RWPE1 (cell line): ENCODE results near the gene CLDN34.

ENCODE experiments used
- CTCF ChIA-PET: fragments of 350-600 bp; sonication (Branson Sonifier 250); formaldehyde crosslinking; extraction: SDS; loops from one replicate; lab custom pipeline; 2021; lab: Yijun Ruan, JAX
- POLR2A ChIA-PET: fragments of 400-600 bp; formaldehyde crosslinking; extraction: SDS; loops from one replicate; lab custom pipeline; 2020; ENCODE audit warnings: antibody characterized with exemption; ENCODE audit not compliant: low non-redundant PET; lab: Yijun Ruan, JAX
- DNase-seq: peaks from one replicate; pipeline ENCODE4 v3.0.0; 2012; ENCODE audit warnings: low spot score
- H3K27ac ChIP-seq: fragments of 450-650 bp; 2 replicates; pipeline ENCODE4 v1.5.1; 2017
- TF ChIP-seq, protein P1 (sequence below): fragments of 450-650 bp; conservative IDR thresholded peaks from 2 replicates; pipeline ENCODE4 v1.5.1; 2017; ENCODE audit warnings: low read depth, mild to moderate bottlenecking

CLDN34 gene

DNA sequence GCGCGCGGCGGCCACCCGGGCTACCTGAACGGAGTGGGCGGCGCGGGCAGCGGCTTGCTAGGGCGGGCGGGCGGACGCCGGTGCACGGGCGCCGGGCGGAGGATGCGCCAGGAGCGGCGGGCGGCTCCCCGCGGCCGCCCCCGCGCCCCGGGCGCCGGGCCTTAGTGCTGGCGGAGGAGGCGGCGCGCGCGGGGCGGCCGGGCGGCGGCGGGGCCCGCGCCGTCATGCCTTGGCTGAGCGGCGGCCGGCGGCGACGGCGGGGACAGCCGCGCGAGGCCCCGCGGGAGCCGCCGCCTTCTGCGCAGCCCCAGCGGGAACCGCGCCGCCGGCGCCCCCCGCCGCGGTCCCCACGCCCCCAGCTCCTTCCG, 48.2 kb downstream of the CLDN34 start:
- POLR2A ChIA-PET = no interaction called here
- DNase-seq = no peak
- TF ChIP-seq, protein P1, sequence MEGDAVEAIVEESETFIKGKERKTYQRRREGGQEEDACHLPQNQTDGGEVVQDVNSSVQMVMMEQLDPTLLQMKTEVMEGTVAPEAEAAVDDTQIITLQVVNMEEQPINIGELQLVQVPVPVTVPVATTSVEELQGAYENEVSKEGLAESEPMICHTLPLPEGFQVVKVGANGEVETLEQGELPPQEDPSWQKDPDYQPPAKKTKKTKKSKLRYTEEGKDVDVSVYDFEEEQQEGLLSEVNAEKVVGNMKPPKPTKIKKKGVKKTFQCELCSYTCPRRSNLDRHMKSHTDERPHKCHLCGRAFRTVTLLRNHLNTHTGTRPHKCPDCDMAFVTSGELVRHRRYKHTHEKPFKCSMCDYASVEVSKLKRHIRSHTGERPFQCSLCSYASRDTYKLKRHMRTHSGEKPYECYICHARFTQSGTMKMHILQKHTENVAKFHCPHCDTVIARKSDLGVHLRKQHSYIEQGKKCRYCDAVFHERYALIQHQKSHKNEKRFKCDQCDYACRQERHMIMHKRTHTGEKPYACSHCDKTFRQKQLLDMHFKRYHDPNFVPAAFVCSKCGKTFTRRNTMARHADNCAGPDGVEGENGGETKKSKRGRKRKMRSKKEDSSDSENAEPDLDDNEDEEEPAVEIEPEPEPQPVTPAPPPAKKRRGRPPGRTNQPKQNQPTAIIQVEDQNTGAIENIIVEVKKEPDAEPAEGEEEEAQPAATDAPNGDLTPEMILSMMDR = no peak
- H3K27ac ChIP-seq = peak overlapping the region; percentile 93
- CTCF ChIA-PET = no interaction called here

- TF ChIP-seq, protein P1 = no peak
- DNase-seq = no peak
- CTCF ChIA-PET = no interaction called here
- POLR2A ChIA-PET = no interaction called here
- H3K27ac ChIP-seq = peak overlapping the region; percentile 93
These were observed 48.8 kb downstream of the CLDN34 start for GRCh38 chrX:10015723-10016518.

GRCh38 chrX:10016519-10017132, 49.5 kb downstream of the CLDN34 start:
- peak overlapping the region; percentile 93 for H3K27ac ChIP-seq
- DNase-seq = no peak
- POLR2A ChIA-PET = no interaction called here
- CTCF ChIA-PET = no interaction called here
- TF ChIP-seq, protein P1 = no peak

DNA sequence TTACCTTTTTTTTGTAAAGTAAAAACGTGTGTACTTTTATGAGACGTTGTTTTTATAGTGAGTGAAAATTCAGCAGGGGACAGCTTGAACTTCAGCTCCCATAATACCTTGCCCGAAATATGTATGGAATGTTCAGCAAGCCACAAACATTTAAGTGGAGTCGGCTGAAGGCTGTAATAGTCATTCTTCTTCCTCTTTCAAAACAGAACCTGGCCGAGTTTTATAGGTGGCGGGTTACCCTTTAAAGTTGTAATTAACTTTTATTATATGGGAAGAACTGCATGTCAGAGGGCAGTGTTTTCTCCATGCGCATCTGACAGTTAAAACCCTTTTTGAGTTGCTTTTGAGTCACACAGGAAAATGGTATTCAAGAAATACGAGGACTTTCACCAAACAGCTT, 50.7 kb downstream of the CLDN34 start:
- TF ChIP-seq, protein P1 = no peak
- peak; percentile 56 for DNase-seq
- H3K27ac ChIP-seq = no peak overlapping the region
- ChIA-PET CTCF (no interaction called here), POLR2A (no interaction called here)
